Stomach (tissue), 4 donors: ENCODE measurements around the gene ACE.

Experiments used
- EP300 ChIP-seq: sonication (generic); formaldehyde crosslinking; IDR thresholded peaks from one replicate; pipeline ENCODE4 v1.6.1; 2017; ENCODE audit warnings: antibody characterized with exemption
- POLR2A ChIP-seq, 4 donors: fragments of 450-650 bp; IDR thresholded peaks; one replicate each; pipeline ENCODE4 v1.6.1; 2016; ENCODE audit warnings: antibody characterized with exemption in 4 of 4, control low read depth in 2 of 4, mild to moderate bottlenecking in 1 of 4, moderate library complexity in 1 of 4
- TF ChIP-seq, protein P1 (sequence below), 7 experiments: fragments of 450-650 bp in 4 of 7; fragments of 200-600 bp in 3 of 7; sonication (generic) in 3 of 7; IDR thresholded peaks; one replicate each; pipeline ENCODE4 v1.5.1; 2016 to 2019; ENCODE audit warnings: antibody characterized with exemption in 7 of 7, control low read depth in 2 of 7, mild to moderate bottlenecking in 1 of 7

- TF ChIP-seq POLR2A (IDR thresholded peaks at IDR 0.05) (no peak), EP300 (no peak)
- TF ChIP-seq, protein P1, sequence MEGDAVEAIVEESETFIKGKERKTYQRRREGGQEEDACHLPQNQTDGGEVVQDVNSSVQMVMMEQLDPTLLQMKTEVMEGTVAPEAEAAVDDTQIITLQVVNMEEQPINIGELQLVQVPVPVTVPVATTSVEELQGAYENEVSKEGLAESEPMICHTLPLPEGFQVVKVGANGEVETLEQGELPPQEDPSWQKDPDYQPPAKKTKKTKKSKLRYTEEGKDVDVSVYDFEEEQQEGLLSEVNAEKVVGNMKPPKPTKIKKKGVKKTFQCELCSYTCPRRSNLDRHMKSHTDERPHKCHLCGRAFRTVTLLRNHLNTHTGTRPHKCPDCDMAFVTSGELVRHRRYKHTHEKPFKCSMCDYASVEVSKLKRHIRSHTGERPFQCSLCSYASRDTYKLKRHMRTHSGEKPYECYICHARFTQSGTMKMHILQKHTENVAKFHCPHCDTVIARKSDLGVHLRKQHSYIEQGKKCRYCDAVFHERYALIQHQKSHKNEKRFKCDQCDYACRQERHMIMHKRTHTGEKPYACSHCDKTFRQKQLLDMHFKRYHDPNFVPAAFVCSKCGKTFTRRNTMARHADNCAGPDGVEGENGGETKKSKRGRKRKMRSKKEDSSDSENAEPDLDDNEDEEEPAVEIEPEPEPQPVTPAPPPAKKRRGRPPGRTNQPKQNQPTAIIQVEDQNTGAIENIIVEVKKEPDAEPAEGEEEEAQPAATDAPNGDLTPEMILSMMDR (IDR thresholded peaks at IDR 0.05), result no peak
These were observed 66.3 kb downstream of the ACE start for GRCh38 chr17:63542942-63543821.
